MM.1S (cell line): Measurements from ENCODE around the gene UBXN6.
A peak's percentile ranks its signal among the peaks of the same experiment; 100 is the strongest.

Experiments used
- DNase-seq: peaks from one replicate; pipeline ENCODE4 v3.0.0-alpha.2; 2015
- H2AFZ ChIP-seq: fragments of 300-600 bp; sonication (generic); 2 replicates; pipeline ENCODE4 v1.6.0; 2016; ENCODE audit warnings: antibody characterized with exemption, low read length
- H3F3A ChIP-seq: fragments of 300-600 bp; sonication (generic); 2 replicates; pipeline ENCODE4 v1.6.1; 2016; ENCODE audit warnings: mild to moderate bottlenecking, antibody characterized with exemption, low read length, moderate library complexity, mixed read lengths; ENCODE audit not compliant: insufficient read depth
- H3K27ac ChIP-seq: fragments of 300-600 bp; sonication (generic); 2 replicates; pipeline ENCODE4 v1.5.1; 2016; ENCODE audit warnings: mild to moderate bottlenecking, low read length
- H3K27me3 ChIP-seq: fragments of 300-600 bp; sonication (generic); replicated peaks from 2 replicates; pipeline ENCODE4 v1.6.0; 2016; ENCODE audit warnings: low read length; ENCODE audit not compliant: insufficient read depth
- H3K36me3 ChIP-seq: fragments of 300-600 bp; sonication (generic); replicated peaks from 2 replicates; pipeline ENCODE4 v1.6.1; 2016; ENCODE audit warnings: mild to moderate bottlenecking, low read length, mixed read lengths; ENCODE audit not compliant: insufficient read depth
- H3K4me1 ChIP-seq: fragments of 300-600 bp; sonication (generic); 2 replicates; pipeline ENCODE4 v1.6.1; 2016; ENCODE audit warnings: low read length, mixed read lengths
- H3K4me2 ChIP-seq: fragments of 300-600 bp; sonication (generic); 2 replicates; pipeline ENCODE4 v1.6.0; 2016; ENCODE audit warnings: low read depth, low read length
- H3K4me3 ChIP-seq: fragments of 300-600 bp; sonication (generic); 2 replicates; pipeline ENCODE4 v1.5.1; 2016; ENCODE audit warnings: low read length, mixed read lengths
- H3K79me2 ChIP-seq: fragments of 300-600 bp; sonication (generic); 2 replicates; pipeline ENCODE4 v1.6.1; 2016; ENCODE audit warnings: mixed run types, low read length, mixed read lengths
- H3K9ac ChIP-seq: fragments of 300-600 bp; sonication (generic); 2 replicates; pipeline ENCODE4 v1.6.1; 2016; ENCODE audit warnings: low read length, mixed read lengths
- H3K9me2 ChIP-seq: fragments of 300-600 bp; sonication (generic); replicated peaks from 2 replicates; pipeline ENCODE4 v1.6.1; 2016; ENCODE audit warnings: mild to moderate bottlenecking, low read length, mixed read lengths; ENCODE audit not compliant: insufficient read depth
- H3K9me3 ChIP-seq: fragments of 300-600 bp; sonication (generic); replicated peaks from 2 replicates; pipeline ENCODE4 v1.6.1; 2016; ENCODE audit warnings: mild to moderate bottlenecking, low read length, mixed read lengths; ENCODE audit not compliant: insufficient read depth
- H4K20me1 ChIP-seq: fragments of 300-600 bp; sonication (generic); 2 replicates; pipeline ENCODE4 v1.6.1; 2016; ENCODE audit warnings: mild to moderate bottlenecking, low read length, moderate library complexity, mixed read lengths; ENCODE audit not compliant: insufficient read depth
- CTCF ChIP-seq: fragments of 300-600 bp; sonication (generic); IDR thresholded peaks from 2 replicates; pipeline ENCODE4 v1.5.1; 2016; ENCODE audit warnings: antibody characterized with exemption, low read length, mixed read lengths
- EZH2 ChIP-seq: fragments of 300-600 bp; sonication (generic); optimal IDR thresholded peaks from 2 replicates; pipeline ENCODE3; 2017; ENCODE audit warnings: low read depth, mild to moderate bottlenecking, antibody characterized with exemption, low read length, mixed read lengths
- EZH2phosphoT487 ChIP-seq: fragments of 300-600 bp; sonication (generic); IDR thresholded peaks from 2 replicates; pipeline ENCODE4 v1.6.1; 2018; ENCODE audit warnings: antibody characterized with exemption, low read length

The UBXN6 gene

GRCh38 chr19:4473011-4473762 lies 15.6 kb upstream of the UBXN6 start:
- Histone ChIP-seq H3K4me3 (peak overlapping the region; percentile 96), H3K36me3 (no peaks in the 10 kb centered on the region), H3K9ac (peak overlapping the region; percentile 94), H3K9me2 (no peaks in the 10 kb centered on the region), H3K4me1 (0 out of 2 replicates have a peak, but pooled peaks cover 4% of the 10 kb centered on the region), H3F3A (peaks cover 5% of the 10 kb centered on the region; the same call in 1 of the 2 replicates), H3K9me3 (no peaks in the 10 kb centered on the region), H3K4me2 (peak overlapping the region; percentile 88), H2AFZ (no peak overlapping the region), H3K27ac (no peak overlapping the region), H3K79me2 (peaks cover 31% of the 10 kb centered on the region), H3K27me3 (no peaks in the 10 kb centered on the region), H4K20me1 (no peaks in the 10 kb centered on the region)
- no peak for DNase-seq
- TF ChIP-seq EZH2 = no peak
- no peak for TF ChIP-seq CTCF
- TF ChIP-seq EZH2phosphoT487 = no peak

- no peaks in the 10 kb centered on the region for H4K20me1 ChIP-seq
- TF ChIP-seq CTCF (no peak), EZH2phosphoT487 (no peak), EZH2 (no peak)
- peak within 1 kb of the TSS; percentile 94 for H3K9ac ChIP-seq
- H3K4me3 ChIP-seq = peak within 1 kb of the TSS; percentile 96
- H3K27ac ChIP-seq = peak within 1 kb of the TSS; percentile 73
- H3K4me1 ChIP-seq = 0 out of 2 replicates have a peak, but pooled peaks cover 4% of the 10 kb centered on the region
- no peaks in the 10 kb centered on the region for H3K9me2 ChIP-seq
- peak within 1 kb of the TSS; percentile 88 for H3K4me2 ChIP-seq
- peaks cover 5% of the 10 kb centered on the region; the same call in 1 of the 2 replicates for H3F3A ChIP-seq
- H3K9me3 ChIP-seq = no peaks in the 10 kb centered on the region
- H3K36me3 ChIP-seq = no peaks in the 10 kb centered on the region
- H3K27me3 ChIP-seq = no peaks in the 10 kb centered on the region
- DNase-seq = no peak
- peak within 1 kb of the TSS; percentile 79 for H2AFZ ChIP-seq
- H3K79me2 ChIP-seq = peaks cover 31% of the 10 kb centered on the region
Measured at GRCh38 chr19:4472174-4472974, 14.8 kb upstream of the UBXN6 start, which contains the start of gene HDGFL2. Gene HDGFL2, plus strand, starts transcription at chr19:4472297. Its CDS starts 54 bp downstream, at chr19:4472351.

GRCh38 chr19:4471403-4472173 lies 14.0 kb upstream of the UBXN6 start:
- peak overlapping the region; percentile 83 for H3K4me3 ChIP-seq
- H3K79me2 ChIP-seq = peaks cover 31% of the 10 kb centered on the region
- no peaks in the 10 kb centered on the region for H3K9me2 ChIP-seq
- H3F3A ChIP-seq = peaks cover 5% of the 10 kb centered on the region; the same call in 1 of the 2 replicates
- H3K27me3 ChIP-seq = no peaks in the 10 kb centered on the region
- H4K20me1 ChIP-seq = no peaks in the 10 kb centered on the region
- peak overlapping the region; percentile 79 for H2AFZ ChIP-seq
- peak overlapping the region; percentile 70 for H3K4me2 ChIP-seq
- no peaks in the 10 kb centered on the region for H3K36me3 ChIP-seq
- H3K9me3 ChIP-seq = no peaks in the 10 kb centered on the region
- peak; percentile 100 for DNase-seq
- 0 out of 2 replicates have a peak, but pooled peaks cover 4% of the 10 kb centered on the region for H3K4me1 ChIP-seq
- peak overlapping the region; percentile 73 for H3K9ac ChIP-seq
- no peak for TF ChIP-seq EZH2
- H3K27ac ChIP-seq = peak overlapping the region; percentile 73
